GM23338 (cell line): ENCODE data around the gene PRKCQ. TPM values are rescaled to one million over a fixed set of nuclear protein-coding genes. Genes with fewer than 3 reads are reported as not detected.

ENCODE experiments used
- ATAC-seq: fragments of 200-7000 bp; cut with Tn5 transposase; 3 replicates; pipeline ENCODE4 v1.9.1; 2020
- DNase-seq: peaks from one replicate; pipeline ENCODE4 v3.0.0-alpha.2; 2015; ENCODE audit warnings: low spot score
- H2AFZ ChIP-seq: fragments of 200-600 bp; sonication (generic); 2 replicates; pipeline ENCODE4 v1.8.0; 2016; ENCODE audit warnings: antibody characterized with exemption, mild to moderate bottlenecking, moderate library complexity
- H3F3A ChIP-seq: fragments of 200-600 bp; sonication (generic); replicated peaks from 2 replicates; pipeline ENCODE4 v1.8.0; 2017; ENCODE audit warnings: antibody characterized with exemption, mixed run types, low read depth
- H3K27ac ChIP-seq: fragments of 200-600 bp; sonication (generic); 2 replicates; pipeline ENCODE4 v1.6.1; 2016; ENCODE audit warnings: low read depth
- H3K27me3 ChIP-seq: fragments of 200-600 bp; sonication (generic); 2 replicates; pipeline ENCODE4 v1.8.0; 2016; ENCODE audit warnings: mild to moderate bottlenecking, mixed run types, moderate library complexity; ENCODE audit not compliant: insufficient read depth
- H3K36me3 ChIP-seq: fragments of 200-600 bp; sonication (generic); 2 replicates; pipeline ENCODE4 v1.8.0; 2016; ENCODE audit warnings: mild to moderate bottlenecking; ENCODE audit not compliant: insufficient read depth
- H3K4me1 ChIP-seq: fragments of 200-600 bp; sonication (generic); 2 replicates; pipeline ENCODE4 v1.8.0; 2016; ENCODE audit warnings: mild to moderate bottlenecking, moderate library complexity; ENCODE audit not compliant: insufficient read depth
- H3K4me2 ChIP-seq: fragments of 200-600 bp; sonication (generic); 2 replicates; pipeline ENCODE4 v1.7.1; 2017; ENCODE audit warnings: mixed run types
- H3K4me3 ChIP-seq: fragments of 200-600 bp; sonication (generic); 2 replicates; pipeline ENCODE4 v1.6.1; 2016; ENCODE audit warnings: mixed run types
- H3K79me2 ChIP-seq: fragments of 200-600 bp; sonication (generic); replicated peaks from 2 replicates; pipeline ENCODE4 v1.8.0; 2017; ENCODE audit warnings: mild to moderate bottlenecking; ENCODE audit not compliant: insufficient read depth
- H3K9me2 ChIP-seq: fragments of 200-600 bp; sonication (generic); 2 replicates; pipeline ENCODE4 v1.8.0; 2017; ENCODE audit not compliant: insufficient read depth
- H4K20me1 ChIP-seq: fragments of 200-600 bp; sonication (generic); replicated peaks from 2 replicates; pipeline ENCODE4 v1.8.0; 2017; ENCODE audit warnings: mild to moderate bottlenecking; ENCODE audit not compliant: insufficient read depth
- H3K27ac Mint-ChIP-seq: 2 replicates; pipeline ENCODE4 v1.8.0; 2020; ENCODE audit warnings: inconsistent platforms, mild to moderate bottlenecking, moderate library complexity, mixed read lengths
- H3K27me3 Mint-ChIP-seq: 3 replicates; pipeline ENCODE4 v1.8.0; 2022; ENCODE audit warnings: low read depth, mild to moderate bottlenecking, moderate library complexity, mixed read lengths, inconsistent platforms; ENCODE audit not compliant: insufficient read depth, poor library complexity
- H3K36me3 Mint-ChIP-seq: 3 replicates; pipeline ENCODE4 v1.8.0; 2021; ENCODE audit warnings: low read depth, mild to moderate bottlenecking, inconsistent platforms, moderate library complexity, mixed read lengths
- H3K4me1 Mint-ChIP-seq: 3 replicates; pipeline ENCODE4 v1.8.0; 2020; ENCODE audit warnings: mild to moderate bottlenecking, inconsistent platforms, mixed read lengths
- H3K4me3 Mint-ChIP-seq: 3 replicates; pipeline ENCODE4 v1.8.0; 2021; ENCODE audit warnings: moderate library complexity, mild to moderate bottlenecking, inconsistent platforms, mixed read lengths
- H3K9me3 Mint-ChIP-seq: 3 replicates; pipeline ENCODE4 v1.8.0; 2020; ENCODE audit warnings: moderate library complexity, mild to moderate bottlenecking, inconsistent platforms, mixed read lengths
- EZH2 ChIP-seq: fragments of 200-600 bp; sonication (generic); IDR thresholded peaks from one replicate; pipeline ENCODE4 v1.8.0; 2017; ENCODE audit warnings: antibody characterized with exemption, mild to moderate bottlenecking, low read depth; ENCODE audit not compliant: unreplicated experiment
- EZH2phosphoT487 ChIP-seq: fragments of 200-600 bp; sonication (generic); IDR thresholded peaks from one replicate; pipeline ENCODE4 v1.8.1; 2018; ENCODE audit warnings: antibody characterized with exemption; ENCODE audit not compliant: unreplicated experiment
- ZNF114 ChIP-seq: fragments of 250-450 bp; sonication (Bioruptor Pico); IDR thresholded peaks from 2 replicates; pipeline ENCODE4 v1.5.0; 2020; ENCODE audit warnings: mild to moderate bottlenecking, moderate library complexity
- ZNF331 ChIP-seq: fragments of 250-450 bp; sonication (Bioruptor Pico); IDR thresholded peaks from 2 replicates; pipeline ENCODE4 v1.5.0; 2020; ENCODE audit warnings: low read depth, mild to moderate bottlenecking, moderate library complexity
- polyA plus RNA-seq: library from polyadenylated mRNA; unstranded; fragments of >200 nt; fragmentation: Nextera tagmentation; extraction: Ambion mirVana; gene quantifications from 2 replicates; pipeline ENCODE4 v1.2.1, GENCODE V29; 2016
- total RNA-seq: library from RNA; depleted of rRNA; stranded (reverse); fragments of >200 nt; shearing (Covaris generic); gene quantifications from 2 replicates; pipeline ENCODE4 v1.2.3, GENCODE V29; 2014
- TF ChIP-seq, protein P1 (sequence below): fragments of 250-450 bp; sonication (Bioruptor Pico); IDR thresholded peaks from 2 replicates; pipeline ENCODE4 v1.5.0; 2020; ENCODE audit warnings: mild to moderate bottlenecking, moderate library complexity

The PRKCQ gene
- total and polyA plus RNA-seq, 2 experiments from 2014 or later, result 12.6 to 28.5 TPM

DNA sequence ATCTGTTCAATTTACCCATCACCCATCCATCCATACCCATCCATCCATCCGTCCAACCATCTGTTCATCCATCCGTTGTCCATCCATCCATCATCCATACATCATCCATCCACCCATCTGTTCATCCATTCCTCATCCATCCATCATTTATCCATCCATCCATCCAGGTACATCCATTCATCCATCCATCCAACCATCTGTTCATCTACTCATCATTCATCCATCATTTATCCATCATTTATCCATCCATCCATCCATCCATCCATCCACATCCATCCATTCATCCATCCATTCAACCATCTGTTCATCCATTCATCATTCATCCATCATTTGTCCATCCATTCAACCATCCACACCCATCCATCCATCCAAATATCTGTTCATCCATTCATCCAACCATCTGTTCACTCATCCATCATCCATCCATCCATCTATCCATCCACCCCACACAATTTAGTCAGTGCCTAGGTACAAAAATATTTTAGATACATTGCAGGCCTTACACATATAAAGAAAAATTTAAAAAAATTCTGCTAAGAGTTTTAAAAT is 119.1 kb downstream of the PRKCQ start:
- DNase-seq (no peak), ATAC-seq (no peak)
- Histone ChIP-seq H4K20me1 (no peaks in the 10 kb centered on the region; the same call in 1 of the 2 replicates), H3K27me3 (no peaks in the 10 kb centered on the region), H2AFZ (no peak overlapping the region), H3K36me3 (peaks cover 21% of the 10 kb centered on the region), H3F3A (no peaks in the 10 kb centered on the region), H3K4me1 (no peaks in the 10 kb centered on the region), H3K4me2 (no peak overlapping the region), H3K9me2 (peaks cover 14% of the 10 kb centered on the region; the same call in 1 of the 2 replicates), H3K27ac (no peak overlapping the region), H3K79me2 (no peaks in the 10 kb centered on the region), H3K4me3 (no peak overlapping the region)
- no peaks in the 10 kb centered on the region for H3K27me3 Mint-ChIP-seq
- peaks cover 65% of the 10 kb centered on the region for H3K36me3 Mint-ChIP-seq
- TF ChIP-seq EZH2 (no peak), EZH2phosphoT487 (no peak), ZNF114 (CRISPR knock-in tag) (no peak), ZNF331 (no peak)
- TF ChIP-seq, protein P1, sequence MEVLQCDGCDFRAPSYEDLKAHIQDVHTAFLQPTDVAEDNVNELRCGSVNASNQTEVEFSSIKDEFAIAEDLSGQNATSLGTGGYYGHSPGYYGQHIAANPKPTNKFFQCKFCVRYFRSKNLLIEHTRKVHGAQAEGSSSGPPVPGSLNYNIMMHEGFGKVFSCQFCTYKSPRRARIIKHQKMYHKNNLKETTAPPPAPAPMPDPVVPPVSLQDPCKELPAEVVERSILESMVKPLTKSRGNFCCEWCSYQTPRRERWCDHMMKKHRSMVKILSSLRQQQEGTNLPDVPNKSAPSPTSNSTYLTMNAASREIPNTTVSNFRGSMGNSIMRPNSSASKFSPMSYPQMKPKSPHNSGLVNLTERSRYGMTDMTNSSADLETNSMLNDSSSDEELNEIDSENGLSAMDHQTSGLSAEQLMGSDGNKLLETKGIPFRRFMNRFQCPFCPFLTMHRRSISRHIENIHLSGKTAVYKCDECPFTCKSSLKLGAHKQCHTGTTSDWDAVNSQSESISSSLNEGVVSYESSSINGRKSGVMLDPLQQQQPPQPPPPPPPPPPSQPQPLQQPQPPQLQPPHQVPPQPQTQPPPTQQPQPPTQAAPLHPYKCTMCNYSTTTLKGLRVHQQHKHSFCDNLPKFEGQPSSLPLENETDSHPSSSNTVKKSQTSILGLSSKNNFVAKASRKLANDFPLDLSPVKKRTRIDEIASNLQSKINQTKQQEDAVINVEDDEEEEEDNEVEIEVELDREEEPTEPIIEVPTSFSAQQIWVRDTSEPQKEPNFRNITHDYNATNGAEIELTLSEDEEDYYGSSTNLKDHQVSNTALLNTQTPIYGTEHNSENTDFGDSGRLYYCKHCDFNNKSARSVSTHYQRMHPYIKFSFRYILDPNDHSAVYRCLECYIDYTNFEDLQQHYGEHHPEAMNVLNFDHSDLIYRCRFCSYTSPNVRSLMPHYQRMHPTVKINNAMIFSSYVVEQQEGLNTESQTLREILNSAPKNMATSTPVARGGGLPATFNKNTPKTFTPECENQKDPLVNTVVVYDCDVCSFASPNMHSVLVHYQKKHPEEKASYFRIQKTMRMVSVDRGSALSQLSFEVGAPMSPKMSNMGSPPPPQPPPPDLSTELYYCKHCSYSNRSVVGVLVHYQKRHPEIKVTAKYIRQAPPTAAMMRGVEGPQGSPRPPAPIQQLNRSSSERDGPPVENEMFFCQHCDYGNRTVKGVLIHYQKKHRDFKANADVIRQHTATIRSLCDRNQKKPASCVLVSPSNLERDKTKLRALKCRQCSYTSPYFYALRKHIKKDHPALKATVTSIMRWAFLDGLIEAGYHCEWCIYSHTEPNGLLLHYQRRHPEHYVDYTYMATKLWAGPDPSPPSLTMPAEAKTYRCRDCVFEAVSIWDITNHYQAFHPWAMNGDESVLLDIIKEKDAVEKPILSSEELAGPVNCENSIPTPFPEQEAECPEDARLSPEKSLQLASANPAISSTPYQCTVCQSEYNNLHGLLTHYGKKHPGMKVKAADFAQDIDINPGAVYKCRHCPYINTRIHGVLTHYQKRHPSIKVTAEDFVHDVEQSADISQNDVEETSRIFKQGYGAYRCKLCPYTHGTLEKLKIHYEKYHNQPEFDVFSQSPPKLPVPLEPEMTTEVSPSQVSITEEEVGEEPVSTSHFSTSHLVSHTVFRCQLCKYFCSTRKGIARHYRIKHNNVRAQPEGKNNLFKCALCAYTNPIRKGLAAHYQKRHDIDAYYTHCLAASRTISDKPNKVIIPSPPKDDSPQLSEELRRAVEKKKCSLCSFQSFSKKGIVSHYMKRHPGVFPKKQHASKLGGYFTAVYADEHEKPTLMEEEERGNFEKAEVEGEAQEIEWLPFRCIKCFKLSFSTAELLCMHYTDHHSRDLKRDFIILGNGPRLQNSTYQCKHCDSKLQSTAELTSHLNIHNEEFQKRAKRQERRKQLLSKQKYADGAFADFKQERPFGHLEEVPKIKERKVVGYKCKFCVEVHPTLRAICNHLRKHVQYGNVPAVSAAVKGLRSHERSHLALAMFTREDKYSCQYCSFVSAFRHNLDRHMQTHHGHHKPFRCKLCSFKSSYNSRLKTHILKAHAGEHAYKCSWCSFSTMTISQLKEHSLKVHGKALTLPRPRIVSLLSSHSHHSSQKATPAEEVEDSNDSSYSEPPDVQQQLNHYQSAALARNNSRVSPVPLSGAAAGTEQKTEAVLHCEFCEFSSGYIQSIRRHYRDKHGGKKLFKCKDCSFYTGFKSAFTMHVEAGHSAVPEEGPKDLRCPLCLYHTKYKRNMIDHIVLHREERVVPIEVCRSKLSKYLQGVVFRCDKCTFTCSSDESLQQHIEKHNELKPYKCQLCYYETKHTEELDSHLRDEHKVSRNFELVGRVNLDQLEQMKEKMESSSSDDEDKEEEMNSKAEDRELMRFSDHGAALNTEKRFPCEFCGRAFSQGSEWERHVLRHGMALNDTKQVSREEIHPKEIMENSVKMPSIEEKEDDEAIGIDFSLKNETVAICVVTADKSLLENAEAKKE (CRISPR knock-in tag), result no peak
- H3K27ac Mint-ChIP-seq, result no peak overlapping the region
- H3K9me3 Mint-ChIP-seq, result peaks cover 4% of the 10 kb centered on the region
- H3K4me3 Mint-ChIP-seq, result no peak overlapping the region
- H3K4me1 Mint-ChIP-seq, result peaks cover 3% of the 10 kb centered on the region; the same call in 2 of the 3 replicates

DNA sequence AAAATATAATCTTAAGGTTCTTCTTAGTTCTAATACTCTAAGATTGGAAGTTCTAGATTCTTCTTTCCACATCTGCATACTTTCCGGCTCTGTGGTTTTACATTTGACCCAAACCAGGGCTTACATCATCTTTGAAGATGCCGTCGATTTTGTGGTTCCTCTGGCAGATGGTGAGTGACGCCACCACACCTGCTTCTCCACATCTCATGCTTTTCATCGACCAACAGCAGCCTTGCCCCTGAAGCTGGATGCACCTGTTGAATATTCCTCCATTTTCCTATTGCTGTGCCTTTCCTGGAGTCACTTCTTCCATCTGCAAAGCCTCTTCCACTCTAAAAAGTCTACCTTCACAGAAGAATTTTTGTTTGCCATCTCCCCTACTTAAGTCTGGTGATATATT is 121.3 kb downstream of the PRKCQ start:
- H3K4me1 Mint-ChIP-seq, result no peaks in the 10 kb centered on the region
- peaks cover 80% of the 10 kb centered on the region for H3K36me3 Mint-ChIP-seq
- H3K27me3 Mint-ChIP-seq, result no peaks in the 10 kb centered on the region

More for the DNA sequence above, 121.3 kb downstream of the PRKCQ start:
- Histone ChIP-seq H3K27me3 (no peaks in the 10 kb centered on the region), H3K36me3 (peaks cover 31% of the 10 kb centered on the region), H3F3A (no peaks in the 10 kb centered on the region), H3K4me3 (no peak overlapping the region), H4K20me1 (no peaks in the 10 kb centered on the region; the same call in 1 of the 2 replicates), H3K4me1 (no peaks in the 10 kb centered on the region), H3K9me2 (peaks cover 14% of the 10 kb centered on the region; the same call in 1 of the 2 replicates), H3K27ac (no peak overlapping the region), H3K79me2 (no peaks in the 10 kb centered on the region), H3K4me2 (no peak overlapping the region), H2AFZ (no peak overlapping the region)
- Mint-ChIP-seq H3K4me3 (no peak overlapping the region), H3K27ac (no peak overlapping the region), H3K9me3 (peaks cover 4% of the 10 kb centered on the region)
- TF ChIP-seq, protein P1 (CRISPR knock-in tag), result no peak
- no peak for ATAC-seq
- no peak for DNase-seq
